Neural cell (in vitro differentiated cells): Measurements from ENCODE around the gene HSPA12A. TPM values are rescaled to one million over a fixed set of nuclear protein-coding genes. Genes with fewer than 3 reads are reported as not detected.

ENCODE experiments used
- H2AFZ ChIP-seq: fragments of 200-600, 300-800 bp; sonication (generic), shearing (Covaris generic); 2 replicates; pipeline ENCODE4 v1.6.0; 2014; ENCODE audit warnings: low read depth, mild to moderate bottlenecking, antibody characterized with exemption, low read length, moderate library complexity
- H3F3A ChIP-seq: fragments of 200-600 bp; shearing (Covaris generic); 2 replicates; pipeline ENCODE4 v1.6.1; 2016; ENCODE audit warnings: mild to moderate bottlenecking, moderate library complexity, mixed read lengths, antibody characterized with exemption, low read length; ENCODE audit not compliant: insufficient read depth, poor library complexity, severe bottlenecking
- H3K27ac ChIP-seq: fragments of 200-600, 300-800 bp; sonication (generic), shearing (Covaris generic); 2 replicates; pipeline ENCODE4 v1.5.1; 2014; ENCODE audit warnings: mild to moderate bottlenecking, low read length, moderate library complexity
- H3K27me3 ChIP-seq: fragments of 300-800, 200-600 bp; sonication (generic), shearing (Covaris generic); 2 replicates; pipeline ENCODE4 v1.6.0; 2014; ENCODE audit warnings: mild to moderate bottlenecking, low read depth, low read length, moderate library complexity; ENCODE audit not compliant: insufficient read depth
- H3K36me3 ChIP-seq: fragments of 300-800, 200-600 bp; sonication (generic), shearing (Covaris generic); 2 replicates; pipeline ENCODE4 v1.5.1; 2014; ENCODE audit warnings: mild to moderate bottlenecking, antibody characterized with exemption, low read length, moderate library complexity; ENCODE audit not compliant: insufficient read depth
- H3K4me2 ChIP-seq: fragments of 300-800, 200-600 bp; sonication (generic), shearing (Covaris generic); 2 replicates; pipeline ENCODE4 v1.6.0; 2014; ENCODE audit warnings: mild to moderate bottlenecking, low read length
- H3K4me3 ChIP-seq: fragments of 300-800, 200-600 bp; sonication (generic), shearing (Covaris generic); 2 replicates; pipeline ENCODE4 v1.5.1; 2014; ENCODE audit warnings: mild to moderate bottlenecking, low read length, moderate library complexity
- H3K79me2 ChIP-seq: fragments of 200-600 bp; shearing (Covaris generic); replicated peaks from 2 replicates; pipeline ENCODE4 v1.6.0; 2014; ENCODE audit warnings: mild to moderate bottlenecking, low read length, moderate library complexity; ENCODE audit not compliant: insufficient read depth
- H3K9ac ChIP-seq: fragments of 300-800, 200-600 bp; sonication (generic), shearing (Covaris generic); 2 replicates; pipeline ENCODE4 v1.6.1; 2016; ENCODE audit warnings: mild to moderate bottlenecking, low read length, mixed read lengths
- H3K9me2 ChIP-seq: fragments of 200-600 bp; shearing (Covaris generic); 2 replicates; pipeline ENCODE4 v1.6.1; 2016; ENCODE audit warnings: mild to moderate bottlenecking, low read length, mixed read lengths; ENCODE audit not compliant: insufficient read depth
- H3K9me3 ChIP-seq: fragments of 200-600, 300-800 bp; sonication (generic), shearing (Covaris generic); 2 replicates; pipeline ENCODE4 v1.6.1; 2016; ENCODE audit warnings: mild to moderate bottlenecking, mixed run types, low read length, moderate library complexity, mixed read lengths
- H4K20me1 ChIP-seq: fragments of 200-600 bp; shearing (Covaris generic); 2 replicates; pipeline ENCODE4 v1.6.1; 2016; ENCODE audit warnings: mild to moderate bottlenecking, mixed run types; ENCODE audit not compliant: insufficient read depth
- CTCF ChIP-seq: fragments of 450-650 bp; IDR thresholded peaks from 2 replicates; pipeline ENCODE4 v1.5.1; 2014; ENCODE audit warnings: antibody characterized with exemption, mild to moderate bottlenecking, moderate library complexity; ENCODE audit not compliant: poor library complexity, severe bottlenecking
- EP300 ChIP-seq: fragments of 450-650 bp; conservative IDR thresholded peaks from 2 replicates; pipeline ENCODE4 v1.6.1; 2014; ENCODE audit warnings: antibody characterized with exemption, mild to moderate bottlenecking, moderate library complexity; ENCODE audit not compliant: poor library complexity, severe bottlenecking
- EZH2 ChIP-seq: fragments of 200-600, 300-800 bp; shearing (Covaris generic), sonication (generic); IDR thresholded peaks from 2 replicates; pipeline ENCODE4 v1.6.1; 2014; ENCODE audit warnings: antibody characterized with exemption, low read length, borderline replicate concordance, mild to moderate bottlenecking; ENCODE audit not compliant: insufficient read depth, poor library complexity, severe bottlenecking
- MXI1 ChIP-seq: fragments of 450-650 bp; conservative IDR thresholded peaks from 2 replicates; pipeline ENCODE4 v1.6.1; 2014; ENCODE audit warnings: antibody characterized with exemption, mild to moderate bottlenecking; ENCODE audit not compliant: poor library complexity, severe bottlenecking
- RAD21 ChIP-seq: fragments of 450-650 bp; conservative IDR thresholded peaks from 2 replicates; pipeline ENCODE4 v1.6.1; 2014; ENCODE audit warnings: antibody characterized with exemption, mild to moderate bottlenecking, moderate library complexity
- SMC3 ChIP-seq: fragments of 450-650 bp; conservative IDR thresholded peaks from 2 replicates; pipeline ENCODE4 v1.6.1; 2014; ENCODE audit warnings: antibody characterized with exemption, mild to moderate bottlenecking, moderate library complexity; ENCODE audit not compliant: poor library complexity
- TAF1 ChIP-seq: IDR thresholded peaks from 2 replicates; pipeline ENCODE4 v1.6.1; 2012; ENCODE audit warnings: low read depth
- polyA plus RNA-seq: library from polyadenylated mRNA; depleted of rRNA; stranded (reverse); fragments of >200 nt; gene quantifications from 2 replicates; pipeline ENCODE4 v1.2.3, GENCODE V29; 2014
- TF ChIP-seq, protein P1 (sequence below): IDR thresholded peaks from 2 replicates; pipeline ENCODE4 v1.6.1; 2012; ENCODE audit warnings: borderline replicate concordance

HSPA12A gene
- polyA plus RNA-seq, 1 donor from 2014 or later: 5.9 TPM

DNA sequence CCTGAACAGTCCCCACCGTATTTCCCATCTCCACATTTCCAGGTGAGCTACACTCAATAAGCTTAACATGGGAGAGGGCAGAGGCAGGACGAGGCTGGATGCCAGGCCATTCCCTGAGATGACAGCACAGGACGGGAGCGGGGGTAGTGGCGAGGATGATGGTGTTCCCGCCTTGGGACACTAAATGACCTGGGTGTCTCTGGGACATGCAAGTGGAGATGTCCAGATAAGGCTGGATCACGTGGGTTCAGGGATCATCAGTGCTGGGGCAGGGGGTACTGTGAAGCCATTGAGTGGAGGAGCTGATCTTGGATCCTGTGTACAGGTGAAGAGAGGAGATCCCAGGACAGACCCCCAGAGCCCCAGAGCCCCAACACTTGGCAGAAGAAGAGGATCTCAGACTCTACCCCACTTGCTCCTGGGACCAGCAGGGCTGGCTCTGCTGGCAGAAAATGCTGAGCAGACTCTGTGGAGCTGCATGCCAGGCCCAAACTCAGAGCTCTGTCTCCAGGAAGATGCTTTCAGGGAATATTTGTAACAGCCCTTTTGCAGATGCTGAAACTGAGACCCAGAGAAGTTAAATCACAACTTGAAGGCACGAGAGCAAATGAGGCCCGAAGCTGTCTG is 29.7 kb upstream of the HSPA12A start:
- no peaks in the 10 kb centered on the region for H3K27me3 ChIP-seq
- no peaks in the 10 kb centered on the region for H3K36me3 ChIP-seq
- no peaks in the 10 kb centered on the region for H3K79me2 ChIP-seq
- no peak for TF ChIP-seq RAD21
- TF ChIP-seq TAF1: no peak
- no peaks in the 10 kb centered on the region for H3K9me2 ChIP-seq
- no peak overlapping the region for H2AFZ ChIP-seq
- no peak overlapping the region for H3K9ac ChIP-seq
- H3F3A ChIP-seq: no peaks in the 10 kb centered on the region
- no peaks in the 10 kb centered on the region for H3K9me3 ChIP-seq
- no peaks in the 10 kb centered on the region for H4K20me1 ChIP-seq
- no peak overlapping the region for H3K4me2 ChIP-seq
- H3K4me3 ChIP-seq: no peak overlapping the region
- H3K27ac ChIP-seq: no peak overlapping the region

DNA sequence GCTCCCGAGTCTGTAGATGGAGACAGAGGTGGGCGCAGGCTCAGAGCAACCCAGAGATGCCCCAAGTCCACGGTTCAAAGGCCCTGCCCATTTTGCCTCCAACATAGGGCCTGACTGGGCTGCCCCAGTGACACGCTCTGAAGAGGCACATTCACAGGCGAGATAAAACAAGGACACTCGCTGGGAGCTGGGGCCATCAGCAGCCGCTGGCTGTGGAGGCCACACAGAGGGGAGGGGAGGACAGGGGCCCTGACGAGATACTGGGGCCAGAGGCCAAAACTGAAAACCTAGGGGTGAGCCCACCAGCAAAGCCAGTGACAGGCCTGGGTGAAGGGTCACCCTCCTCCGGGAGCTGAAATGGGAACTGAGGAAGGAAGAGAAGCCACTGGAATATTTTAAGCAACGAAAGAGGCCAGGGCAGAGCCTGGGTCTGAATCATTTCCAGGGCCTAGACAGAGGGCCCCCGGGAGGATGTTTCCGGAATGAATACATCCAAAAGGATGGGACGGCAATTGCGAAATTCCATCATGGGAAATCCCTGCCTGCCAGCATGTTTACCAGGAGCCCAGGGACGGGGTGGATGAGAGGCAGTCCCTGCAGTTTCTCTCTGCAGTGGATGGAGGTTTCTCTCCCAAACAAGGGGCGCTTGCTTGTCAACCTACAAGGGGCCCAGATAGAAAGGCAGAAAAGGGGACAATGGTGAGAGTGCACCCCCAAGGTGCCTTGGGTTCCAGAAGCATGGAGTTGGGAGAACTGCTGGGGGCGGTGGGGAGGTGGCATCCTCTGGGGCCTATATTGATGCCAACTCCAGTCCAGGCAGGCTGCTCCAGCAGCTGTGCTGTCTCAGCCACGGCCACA is 29.0 kb upstream of the HSPA12A start:
- Histone ChIP-seq H3K4me3 (no peak overlapping the region), H3K36me3 (no peaks in the 10 kb centered on the region), H4K20me1 (no peaks in the 10 kb centered on the region), H3K4me2 (no peak overlapping the region), H3K27me3 (no peaks in the 10 kb centered on the region), H2AFZ (no peak overlapping the region), H3K9ac (no peak overlapping the region), H3K9me3 (no peaks in the 10 kb centered on the region), H3F3A (no peaks in the 10 kb centered on the region), H3K27ac (no peak overlapping the region), H3K9me2 (no peaks in the 10 kb centered on the region), H3K79me2 (no peaks in the 10 kb centered on the region)
- TF ChIP-seq CTCF (no peak), RAD21 (no peak), SMC3 (no peak), EZH2 (no peak), MXI1 (no peak), EP300 (no peak), TAF1 (no peak)
- TF ChIP-seq, protein P1, sequence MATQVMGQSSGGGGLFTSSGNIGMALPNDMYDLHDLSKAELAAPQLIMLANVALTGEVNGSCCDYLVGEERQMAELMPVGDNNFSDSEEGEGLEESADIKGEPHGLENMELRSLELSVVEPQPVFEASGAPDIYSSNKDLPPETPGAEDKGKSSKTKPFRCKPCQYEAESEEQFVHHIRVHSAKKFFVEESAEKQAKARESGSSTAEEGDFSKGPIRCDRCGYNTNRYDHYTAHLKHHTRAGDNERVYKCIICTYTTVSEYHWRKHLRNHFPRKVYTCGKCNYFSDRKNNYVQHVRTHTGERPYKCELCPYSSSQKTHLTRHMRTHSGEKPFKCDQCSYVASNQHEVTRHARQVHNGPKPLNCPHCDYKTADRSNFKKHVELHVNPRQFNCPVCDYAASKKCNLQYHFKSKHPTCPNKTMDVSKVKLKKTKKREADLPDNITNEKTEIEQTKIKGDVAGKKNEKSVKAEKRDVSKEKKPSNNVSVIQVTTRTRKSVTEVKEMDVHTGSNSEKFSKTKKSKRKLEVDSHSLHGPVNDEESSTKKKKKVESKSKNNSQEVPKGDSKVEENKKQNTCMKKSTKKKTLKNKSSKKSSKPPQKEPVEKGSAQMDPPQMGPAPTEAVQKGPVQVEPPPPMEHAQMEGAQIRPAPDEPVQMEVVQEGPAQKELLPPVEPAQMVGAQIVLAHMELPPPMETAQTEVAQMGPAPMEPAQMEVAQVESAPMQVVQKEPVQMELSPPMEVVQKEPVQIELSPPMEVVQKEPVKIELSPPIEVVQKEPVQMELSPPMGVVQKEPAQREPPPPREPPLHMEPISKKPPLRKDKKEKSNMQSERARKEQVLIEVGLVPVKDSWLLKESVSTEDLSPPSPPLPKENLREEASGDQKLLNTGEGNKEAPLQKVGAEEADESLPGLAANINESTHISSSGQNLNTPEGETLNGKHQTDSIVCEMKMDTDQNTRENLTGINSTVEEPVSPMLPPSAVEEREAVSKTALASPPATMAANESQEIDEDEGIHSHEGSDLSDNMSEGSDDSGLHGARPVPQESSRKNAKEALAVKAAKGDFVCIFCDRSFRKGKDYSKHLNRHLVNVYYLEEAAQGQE: no peak
